Fibroblast of lung (primary cell): ENCODE results near the gene KIF25.

Experiments used
- EZH2 ChIP-seq: IDR thresholded peaks from 2 replicates; pipeline ENCODE4 v1.5.1; 2012; ENCODE audit warnings: low read length, control low read depth, mild to moderate bottlenecking; ENCODE audit errors: missing control alignments
- TF ChIP-seq, protein P1 (sequence below), 2 donors: IDR thresholded peaks in 1 of 2; conservative IDR thresholded peaks in 1 of 2; 1 replicate in 1 of 2; 2 replicates in 1 of 2; pipeline ENCODE4 v1.5.1; 2011 to 2012; ENCODE audit warnings: low read length in 2 of 2, control low read depth in 1 of 2, inconsistent platforms in 1 of 2, low read depth in 1 of 2, mild to moderate bottlenecking in 1 of 2

DNA sequence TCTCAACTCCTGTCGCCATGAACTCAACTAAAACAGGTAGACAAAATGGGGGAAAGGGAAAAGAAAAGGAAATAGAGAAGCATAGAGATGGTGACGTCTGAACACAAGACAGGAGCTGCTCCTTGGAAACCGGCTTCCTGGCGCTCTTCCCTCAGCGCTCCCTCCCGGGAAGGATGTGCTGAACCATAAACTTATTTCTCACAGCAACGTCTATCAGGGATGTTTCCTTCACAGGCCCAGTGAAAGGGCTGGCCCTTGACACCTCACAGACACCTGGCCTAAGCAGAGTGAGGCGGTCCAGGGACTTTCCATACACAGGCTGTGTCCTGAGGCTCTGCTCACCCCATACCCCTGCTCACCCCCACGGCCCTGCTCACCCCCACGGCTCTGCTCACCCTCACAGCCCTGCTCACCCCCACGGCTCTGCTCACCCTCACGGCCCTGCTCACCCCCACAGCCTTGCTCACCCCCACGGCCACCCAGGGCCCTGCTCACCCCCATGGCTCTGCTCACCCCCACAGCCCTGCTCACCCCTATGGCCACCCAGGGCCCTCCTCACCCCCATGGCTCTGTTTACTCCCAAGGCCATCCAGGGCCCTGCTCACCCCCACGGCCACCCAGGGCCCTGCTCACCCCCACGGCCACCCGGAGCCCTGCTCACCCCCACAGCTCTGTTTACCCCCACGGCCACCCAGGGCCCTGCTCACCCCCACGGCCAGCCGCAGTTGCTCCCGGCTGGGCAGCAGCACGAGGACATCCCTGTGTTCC lies 80.9 kb downstream of the KIF25 start:
- TF ChIP-seq, protein P1, sequence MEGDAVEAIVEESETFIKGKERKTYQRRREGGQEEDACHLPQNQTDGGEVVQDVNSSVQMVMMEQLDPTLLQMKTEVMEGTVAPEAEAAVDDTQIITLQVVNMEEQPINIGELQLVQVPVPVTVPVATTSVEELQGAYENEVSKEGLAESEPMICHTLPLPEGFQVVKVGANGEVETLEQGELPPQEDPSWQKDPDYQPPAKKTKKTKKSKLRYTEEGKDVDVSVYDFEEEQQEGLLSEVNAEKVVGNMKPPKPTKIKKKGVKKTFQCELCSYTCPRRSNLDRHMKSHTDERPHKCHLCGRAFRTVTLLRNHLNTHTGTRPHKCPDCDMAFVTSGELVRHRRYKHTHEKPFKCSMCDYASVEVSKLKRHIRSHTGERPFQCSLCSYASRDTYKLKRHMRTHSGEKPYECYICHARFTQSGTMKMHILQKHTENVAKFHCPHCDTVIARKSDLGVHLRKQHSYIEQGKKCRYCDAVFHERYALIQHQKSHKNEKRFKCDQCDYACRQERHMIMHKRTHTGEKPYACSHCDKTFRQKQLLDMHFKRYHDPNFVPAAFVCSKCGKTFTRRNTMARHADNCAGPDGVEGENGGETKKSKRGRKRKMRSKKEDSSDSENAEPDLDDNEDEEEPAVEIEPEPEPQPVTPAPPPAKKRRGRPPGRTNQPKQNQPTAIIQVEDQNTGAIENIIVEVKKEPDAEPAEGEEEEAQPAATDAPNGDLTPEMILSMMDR (conservative IDR thresholded peaks at IDR 0.05 in 1 of 2, IDR thresholded peaks at IDR 0.05 in 1 of 2; ENCODE audit: low read depth in 1 of 2, low read length in 2 of 2): no peak
- no peak for TF ChIP-seq EZH2
